HG03039 (cell line): ENCODE results near the gene PNLIP.

Source experiments
- ATAC-seq: cut with Tn5 transposase; IDR thresholded peaks from one replicate; pipeline ENCODE4 v1.9.1; 2021; ENCODE audit warnings: mild to moderate bottlenecking, moderate library complexity; ENCODE audit not compliant: unreplicated experiment

Gene PNLIP

GRCh38 chr10:116567335-116567734 lies 21.6 kb downstream of the PNLIP start:
- ATAC-seq = no peak

GRCh38 chr10:116574797-116575196 lies 29.1 kb downstream of the PNLIP start:
- no peak for ATAC-seq

DNA sequence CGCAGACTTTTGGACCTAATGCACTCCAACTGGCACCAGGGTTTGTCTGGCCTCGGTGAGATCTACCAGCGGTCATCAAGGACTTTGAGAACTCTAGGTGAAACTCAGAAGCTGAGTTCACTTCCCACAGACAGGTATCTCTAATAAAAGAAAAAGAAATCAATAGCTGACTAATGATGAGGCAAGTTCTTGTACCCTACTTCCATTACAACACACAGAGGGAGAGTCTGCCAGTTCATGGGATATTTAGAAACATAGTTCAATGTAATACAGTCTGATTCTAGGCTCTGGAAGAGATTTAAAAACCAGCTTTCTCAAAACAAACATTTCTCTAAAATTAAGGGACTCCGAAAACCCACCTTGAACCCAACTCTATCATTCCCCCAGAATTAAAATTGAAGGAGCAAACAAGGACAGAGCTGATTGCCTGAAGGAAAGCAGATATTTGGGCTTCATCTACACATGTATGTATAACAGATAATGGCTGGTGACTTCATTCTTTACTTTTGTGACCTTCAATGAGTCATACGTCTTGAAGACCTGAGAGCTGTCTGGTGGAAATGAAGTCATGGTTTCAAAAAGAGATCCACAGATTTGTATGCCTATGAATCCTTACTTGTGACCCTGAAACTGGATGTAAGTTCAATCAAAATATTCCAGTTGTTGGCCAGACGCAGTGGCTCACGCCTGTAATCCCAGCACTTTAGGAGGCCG lies 42.3 kb downstream of the PNLIP start:
- no peak for ATAC-seq

GRCh38 chr10:116588995-116589394 lies 43.3 kb downstream of the PNLIP start:
- no peak for ATAC-seq

DNA sequence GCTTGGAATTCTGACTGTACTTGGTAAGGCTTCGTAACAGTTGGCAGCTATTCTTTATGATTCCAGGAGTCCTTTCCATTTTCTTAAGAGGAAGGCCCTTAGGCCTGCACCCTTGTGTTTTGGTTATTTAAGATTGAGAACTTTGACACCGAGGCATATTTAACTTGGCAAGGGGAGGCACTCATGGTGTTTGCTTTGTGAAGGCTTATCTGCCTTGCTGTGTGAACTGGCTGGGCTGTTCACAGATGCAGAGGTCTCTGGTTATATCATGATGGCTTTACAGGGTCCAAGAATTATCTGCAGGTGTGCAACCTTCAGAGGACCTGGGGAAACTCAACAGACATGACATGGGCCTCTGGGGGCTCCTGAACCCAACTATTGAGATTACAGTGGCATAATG lies 44.2 kb downstream of the PNLIP start:
- no peak for ATAC-seq

DNA sequence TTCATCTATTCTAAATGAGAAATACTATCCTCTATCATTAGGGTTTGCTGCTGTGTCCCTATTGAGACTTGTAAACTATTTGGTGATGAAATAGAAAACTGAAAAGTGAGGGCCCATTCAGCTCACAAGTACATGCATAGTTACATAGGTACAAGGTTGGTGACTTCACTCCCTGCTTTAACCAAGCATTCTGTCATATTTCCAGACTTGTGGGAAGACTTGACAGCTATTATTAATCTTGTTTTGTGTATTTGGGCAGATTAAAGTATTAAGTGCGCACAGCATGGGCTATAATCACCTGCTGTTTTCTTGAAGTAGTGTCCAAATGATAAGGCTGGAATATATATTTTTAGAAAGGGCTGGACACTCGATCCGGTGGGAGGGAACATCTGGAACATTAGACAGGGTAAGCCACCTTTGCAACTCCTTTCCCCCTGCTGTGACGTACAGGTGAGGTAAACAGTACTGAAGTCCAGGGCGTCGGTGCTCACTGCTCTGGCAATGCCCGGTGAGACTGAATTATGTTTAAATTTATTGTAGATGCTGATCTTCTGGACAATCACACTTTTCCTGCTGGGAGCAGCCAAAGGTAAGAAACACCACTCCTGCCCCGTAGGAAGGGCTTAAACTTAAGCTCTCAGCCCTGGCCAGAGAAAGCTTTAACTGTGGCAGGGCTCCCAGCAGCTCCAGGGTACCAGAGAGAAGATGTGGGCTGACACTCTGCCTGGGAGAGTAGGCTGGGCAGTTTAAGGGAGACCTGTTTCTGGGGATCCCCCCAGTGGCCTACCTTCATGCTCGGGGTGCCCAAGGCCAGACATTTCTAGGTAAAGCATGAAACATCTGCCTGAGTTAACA lies 45.1 kb downstream of the PNLIP start, which contains the start of gene PNLIPRP1:
TSS of gene PNLIPRP1 (plus strand) at position 370 of the 855 bp plus-strand sequence. CDS start at position 541, 171 bp downstream.
- no peak for ATAC-seq

- ATAC-seq = no peak
These were observed 47.5 kb downstream of the PNLIP start for GRCh38 chr10:116593139-116593740.

DNA sequence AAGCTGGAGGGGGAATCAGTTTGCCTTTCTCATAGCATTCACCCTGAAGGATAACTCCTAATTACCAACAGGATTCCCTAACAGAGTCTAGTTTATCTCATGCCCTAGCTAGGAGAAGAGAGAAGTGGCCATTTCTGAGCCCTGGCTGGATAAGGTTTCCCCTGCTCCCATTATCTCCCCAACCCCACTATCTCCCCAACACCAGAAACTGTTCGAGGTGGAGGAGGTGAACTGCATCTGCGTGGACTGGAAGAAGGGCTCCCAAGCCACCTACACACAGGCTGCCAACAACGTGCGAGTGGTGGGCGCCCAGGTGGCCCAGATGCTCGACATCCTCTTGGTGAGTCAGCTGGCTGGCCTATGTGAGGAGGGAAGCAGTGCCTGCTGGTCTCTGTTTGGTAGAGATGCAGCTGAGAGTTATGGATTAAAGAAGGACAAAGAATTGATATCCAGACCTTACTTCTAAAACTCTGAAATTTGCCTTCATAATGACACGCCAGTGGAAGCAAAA lies 48.8 kb downstream of the PNLIP start:
- no peak for ATAC-seq

GRCh38 chr10:116596062-116596461 lies 50.3 kb downstream of the PNLIP start:
- ATAC-seq = no peak

GRCh38 chr10:116597543-116597942 lies 51.8 kb downstream of the PNLIP start:
- ATAC-seq = no peak

DNA sequence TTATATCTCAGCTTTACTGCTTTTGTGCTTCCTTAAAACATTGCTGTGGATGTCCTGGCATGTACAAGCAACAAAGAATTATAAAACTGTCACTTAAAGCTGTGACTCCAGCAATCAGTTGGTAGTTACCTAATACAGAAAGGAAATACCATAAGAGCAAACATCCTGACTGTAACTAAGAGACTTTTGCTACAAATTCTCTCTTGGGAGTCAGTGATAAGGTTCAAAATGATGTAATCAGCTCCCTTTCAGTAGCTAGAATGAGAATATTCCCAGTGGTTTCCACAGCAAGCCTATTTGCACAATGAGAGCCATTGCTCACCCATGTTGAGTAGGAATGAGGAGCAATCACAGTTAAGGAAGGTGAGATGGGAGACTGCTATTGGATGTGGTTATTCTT lies 52.6 kb downstream of the PNLIP start:
- no peak for ATAC-seq

DNA sequence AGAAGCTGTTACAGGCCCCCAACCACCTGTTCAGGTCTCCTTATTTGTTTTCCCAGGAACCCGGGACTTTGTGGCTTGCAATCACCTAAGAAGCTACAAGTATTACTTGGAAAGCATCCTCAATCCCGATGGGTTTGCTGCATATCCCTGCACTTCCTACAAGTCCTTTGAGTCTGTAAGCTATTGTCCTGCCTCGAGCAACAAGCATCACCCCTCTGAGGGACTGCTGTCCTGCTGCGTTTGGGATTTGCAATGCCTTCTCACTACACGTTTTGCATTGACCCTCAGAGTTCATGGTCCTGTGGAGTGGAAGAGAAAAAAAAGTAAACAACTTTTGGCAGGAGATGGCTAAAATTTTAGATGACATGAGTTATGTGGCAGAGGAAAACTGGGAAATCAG lies 54.3 kb downstream of the PNLIP start:
- ATAC-seq = no peak

DNA sequence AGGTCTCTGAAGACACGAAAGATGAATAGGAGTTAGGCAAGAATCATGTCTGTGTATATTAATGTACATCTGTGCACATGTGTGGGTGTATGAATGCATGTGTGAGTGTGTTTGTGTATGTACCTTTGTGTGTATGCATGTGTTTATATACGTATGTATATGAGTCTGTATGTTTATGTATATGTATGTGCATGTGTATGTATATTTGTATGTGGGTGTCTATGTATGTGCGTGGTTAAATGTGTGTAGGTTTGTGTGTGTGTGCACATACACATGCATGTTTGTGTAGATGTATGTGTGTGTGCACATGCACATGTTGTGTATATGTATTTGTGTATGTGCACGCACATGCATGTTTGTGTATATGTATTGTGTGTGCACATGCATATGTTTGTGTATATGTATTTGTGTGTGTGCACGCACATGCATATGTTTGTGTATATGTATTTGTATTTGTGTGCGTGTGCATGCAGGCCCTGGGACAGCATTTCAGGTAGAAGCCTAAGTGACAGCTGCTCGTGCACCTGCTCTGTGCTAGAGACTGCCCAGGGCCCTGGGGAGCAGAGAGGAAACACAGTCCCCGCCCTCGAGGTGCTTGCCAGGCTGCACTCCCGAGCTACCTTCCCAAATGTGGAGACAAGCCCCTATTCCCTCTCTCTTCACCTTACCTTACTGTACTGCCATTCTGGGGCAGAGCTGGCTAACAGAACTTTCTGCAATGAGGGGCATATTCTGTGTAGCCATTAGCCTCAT lies 57.1 kb downstream of the PNLIP start:
- no peak for ATAC-seq

GRCh38 chr10:116606061-116606483 lies 60.3 kb downstream of the PNLIP start:
- ATAC-seq = no peak

DNA sequence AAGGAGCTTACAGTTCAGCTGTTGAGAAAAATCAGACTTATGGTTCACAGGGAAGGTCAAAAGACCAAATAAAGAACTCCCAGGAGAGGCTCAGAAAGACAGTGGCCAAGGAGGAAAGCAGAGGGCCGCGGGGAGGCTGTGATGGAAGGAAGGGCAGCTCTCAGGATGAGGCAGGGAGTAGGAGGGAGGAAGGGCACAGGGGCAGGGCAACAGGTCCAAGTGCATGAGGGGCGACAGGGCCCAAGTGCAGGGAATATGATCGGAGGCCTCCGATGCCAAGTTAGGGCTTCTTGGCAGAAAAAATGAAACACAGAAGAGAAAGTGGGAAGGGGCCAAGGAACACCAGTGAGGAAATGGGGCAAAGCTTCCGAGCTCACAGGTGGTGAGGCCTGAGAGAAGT lies 61.6 kb downstream of the PNLIP start:
- no peak for ATAC-seq

GRCh38 chr10:116608686-116609594 lies 63.2 kb downstream of the PNLIP start:
- ATAC-seq = no peak

- no peak for ATAC-seq
These were observed 64.9 kb downstream of the PNLIP start for GRCh38 chr10:116610443-116611152.

DNA sequence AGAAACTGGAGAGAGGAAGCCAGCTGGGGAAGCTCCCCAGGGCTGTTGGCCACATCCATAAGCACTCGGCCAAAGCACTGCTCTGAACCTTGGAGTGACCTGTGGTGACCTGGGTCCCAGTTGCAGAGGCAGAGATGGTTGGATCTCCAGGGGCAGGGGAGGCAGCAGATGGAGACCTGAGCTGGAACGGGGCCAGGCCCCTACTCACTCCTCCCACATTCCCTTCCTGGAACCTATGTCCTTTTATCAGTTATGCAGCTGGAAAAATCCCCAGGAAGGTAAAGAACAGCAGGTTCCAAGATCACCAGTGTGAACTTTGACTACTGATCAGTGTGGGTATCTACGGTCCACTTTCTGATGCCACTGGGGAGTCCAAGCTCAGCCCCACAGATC lies 65.4 kb downstream of the PNLIP start:
- no peak for ATAC-seq

DNA sequence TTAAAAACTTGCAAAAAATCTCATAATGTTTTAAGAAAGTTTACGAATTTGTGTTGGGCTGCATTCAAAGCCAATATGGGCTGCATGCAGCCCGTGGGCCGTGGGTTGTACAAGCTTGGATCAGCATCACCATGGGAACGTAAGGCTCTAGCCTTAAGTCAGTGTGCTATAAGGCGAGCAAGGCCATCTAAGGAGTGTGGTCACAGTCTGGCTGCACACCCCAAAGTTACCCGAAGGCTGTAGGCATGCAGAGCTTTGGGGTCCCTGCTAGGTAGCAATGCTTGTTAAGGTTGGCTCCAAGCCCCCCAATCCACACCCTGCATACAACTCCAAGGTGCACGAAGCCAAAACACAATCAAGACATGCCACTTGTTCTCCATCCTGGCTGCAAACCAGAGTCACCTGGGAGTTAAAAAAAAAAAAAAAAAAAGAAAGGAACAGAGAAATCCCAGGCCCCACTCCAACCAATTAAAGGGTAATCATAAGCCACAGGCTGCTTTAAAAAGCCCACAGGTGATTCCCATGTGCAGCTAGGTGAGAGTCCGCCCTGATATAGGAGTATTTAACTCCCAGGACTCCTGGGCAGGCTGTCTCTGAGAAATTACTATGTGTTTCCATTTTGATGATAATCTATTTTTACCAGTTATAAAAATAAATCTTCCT lies 66.5 kb downstream of the PNLIP start:
- no peak for ATAC-seq
